Suprapubic skin (tissue), 4 donors: ENCODE measurements around the gene RENBP. TPM values are rescaled to one million over a fixed set of nuclear protein-coding genes. Genes with fewer than 3 reads are reported as not detected.

Experiments used
- DNase-seq, 2 donors: peaks; one replicate each; pipeline ENCODE4 v3.0.0-alpha.2; 2019; ENCODE audit warnings: low spot score in 2 of 2
- H3K27ac ChIP-seq: fragments of 200-600 bp; sonication (generic); one replicate; pipeline ENCODE4 v1.5.1; 2019
- H3K27me3 ChIP-seq: fragments of 200-600 bp; sonication (generic); one replicate; pipeline ENCODE4 v1.5.1; 2019
- H3K36me3 ChIP-seq: fragments of 200-600 bp; sonication (generic); one replicate; pipeline ENCODE4 v1.5.1; 2019
- H3K4me1 ChIP-seq: fragments of 200-600 bp; sonication (generic); one replicate; pipeline ENCODE4 v1.5.1; 2019
- H3K4me3 ChIP-seq: fragments of 200-600 bp; sonication (generic); one replicate; pipeline ENCODE4 v1.5.1; 2019; ENCODE audit warnings: mild to moderate bottlenecking
- H3K9me3 ChIP-seq: fragments of 200-600 bp; sonication (generic); one replicate; pipeline ENCODE4 v1.5.1; 2019
- CTCF ChIP-seq, 2 donors: fragments of 200-600 bp in 1 of 2; fragments of 450-650 bp in 1 of 2; sonication (generic) in 1 of 2; IDR thresholded peaks; one replicate each; pipeline ENCODE4 v1.5.1; 2016 to 2019; ENCODE audit warnings: antibody characterized with exemption in 2 of 2, mild to moderate bottlenecking in 1 of 2, moderate library complexity in 1 of 2
- EP300 ChIP-seq: sonication (generic); formaldehyde crosslinking; IDR thresholded peaks from one replicate; pipeline ENCODE4 v1.6.1; 2017; ENCODE audit warnings: antibody characterized with exemption
- POLR2A ChIP-seq, 2 donors: fragments of 450-650 bp; IDR thresholded peaks; one replicate each; pipeline ENCODE4 v1.6.1; 2017; ENCODE audit warnings: antibody characterized with exemption in 2 of 2, mild to moderate bottlenecking in 2 of 2, moderate library complexity in 2 of 2
- POLR2AphosphoS5 ChIP-seq, 3 donors: sonication (generic); formaldehyde crosslinking; IDR thresholded peaks; one replicate each; pipeline ENCODE4 v1.6.1; 2017; ENCODE audit warnings: antibody characterized with exemption in 3 of 3
- WGBS: methylation state at CpG from one replicate; pipeline ENCODE4 v1.1.5; 2018; 5-methylcytosine and 5-hydroxymethylcytosine counted together
- total RNA-seq, 4 donors: library from RNA; depleted of rRNA; stranded (reverse); fragments of >200 nt; gene quantifications; one replicate each; pipeline ENCODE4 v1.1.0, GENCODE V29; 2016

RENBP gene
- total RNA-seq, 4 donors from 2014 or later, result 1.7 to 9.9 (median 4.6) TPM

- peak overlapping the region; percentile 60 for H3K4me3 ChIP-seq
- H3K27ac ChIP-seq, result no peak overlapping the region
- no peaks in the 10 kb centered on the region for H3K9me3 ChIP-seq
- peaks cover 9% of the 10 kb centered on the region for H3K36me3 ChIP-seq
- DNase-seq, result peak in 1 of 2 donors; percentile 57
- no peaks in the 10 kb centered on the region for H3K27me3 ChIP-seq
- peaks cover 42% of the 10 kb centered on the region for H3K4me1 ChIP-seq
- 79% methylated on average over 16 of the region's 16 CpGs for WGBS
- no peak for TF ChIP-seq CTCF (IDR thresholded peaks at IDR 0.05)
- no peak for TF ChIP-seq POLR2AphosphoS5 (IDR thresholded peaks at IDR 0.05)
- TF ChIP-seq POLR2A (IDR thresholded peaks at IDR 0.05), result no peak
- no peak for TF ChIP-seq EP300
These were observed 23.2 kb upstream of the RENBP start for GRCh38 chrX:153967536-153968224.

- H3K27ac ChIP-seq, result no peak overlapping the region
- peaks cover 15% of the 10 kb centered on the region for H3K36me3 ChIP-seq
- 72% methylated on average over 11 of the region's 14 CpGs for WGBS
- peaks cover 42% of the 10 kb centered on the region for H3K4me1 ChIP-seq
- no peaks in the 10 kb centered on the region for H3K27me3 ChIP-seq
- no peaks in the 10 kb centered on the region for H3K9me3 ChIP-seq
- TF ChIP-seq EP300 (no peak), CTCF (IDR thresholded peaks at IDR 0.05) (no peak), POLR2AphosphoS5 (IDR thresholded peaks at IDR 0.05) (no peak), POLR2A (IDR thresholded peaks at IDR 0.05) (no peak)
- H3K4me3 ChIP-seq, result no peak overlapping the region
- peak in 1 of 2 donors; percentile 62 for DNase-seq
These were observed 22.5 kb upstream of the RENBP start for GRCh38 chrX:153966841-153967535.

GRCh38 chrX:153966283-153966688 is 21.8 kb upstream of the RENBP start:
- DNase-seq, result no peak
- no peak overlapping the region for H3K4me3 ChIP-seq
- 73% methylated on average over 11 of the region's 15 CpGs for WGBS

GRCh38 chrX:153965406-153965805 is 21.0 kb upstream of the RENBP start:
- Histone ChIP-seq H3K36me3 (peaks cover 31% of the 10 kb centered on the region), H3K27ac (no peak overlapping the region), H3K4me3 (no peak overlapping the region), H3K9me3 (no peaks in the 10 kb centered on the region), H3K27me3 (no peaks in the 10 kb centered on the region), H3K4me1 (peaks cover 42% of the 10 kb centered on the region)
- TF ChIP-seq POLR2A (IDR thresholded peaks at IDR 0.05) (no peak), CTCF (IDR thresholded peaks at IDR 0.05) (no peak), POLR2AphosphoS5 (IDR thresholded peaks at IDR 0.05) (no peak), EP300 (no peak)
- 84% methylated on average over 3 of the region's 5 CpGs for WGBS
- DNase-seq, result no peak

More at GRCh38 chrX:153966283-153966688, 21.8 kb upstream of the RENBP start:
- TF ChIP-seq EP300 (no peak), CTCF (IDR thresholded peaks at IDR 0.05) (no peak), POLR2A (IDR thresholded peaks at IDR 0.05) (no peak), POLR2AphosphoS5 (IDR thresholded peaks at IDR 0.05) (no peak)
- Histone ChIP-seq H3K9me3 (no peaks in the 10 kb centered on the region), H3K4me1 (peaks cover 42% of the 10 kb centered on the region), H3K27me3 (no peaks in the 10 kb centered on the region), H3K27ac (no peak overlapping the region), H3K36me3 (peaks cover 22% of the 10 kb centered on the region)

- 89% methylated on average over 14 of the region's 14 CpGs for WGBS
- Histone ChIP-seq H3K4me3 (no peak overlapping the region), H3K36me3 (peaks cover 44% of the 10 kb centered on the region), H3K27ac (no peak overlapping the region), H3K4me1 (peaks cover 35% of the 10 kb centered on the region), H3K27me3 (no peaks in the 10 kb centered on the region), H3K9me3 (no peaks in the 10 kb centered on the region)
- TF ChIP-seq POLR2A (IDR thresholded peaks at IDR 0.05) (no peak), CTCF (IDR thresholded peaks at IDR 0.05) (no peak), EP300 (no peak), POLR2AphosphoS5 (IDR thresholded peaks at IDR 0.05) (no peak)
- DNase-seq, result no peak
These were observed 19.7 kb upstream of the RENBP start for GRCh38 chrX:153964105-153964504.
